Measurements from ENCODE around the gene SEBOX. TPM values are rescaled to one million over a fixed set of nuclear protein-coding genes. Genes with fewer than 3 reads are reported as not detected.

Gene SEBOX
- total and polyA plus RNA-seq, 2 of the 8 experiments (the other 6 are each of a cell fraction or from before 2014, with no cell fraction given) = not detected

- H2BK15ac ChIP-seq (ENCODE audit: low read length) = no peak overlapping the region
- no peak overlapping the region for H3K14ac ChIP-seq (ENCODE audit: insufficient read length)
- no peak overlapping the region for H3K4ac ChIP-seq (replicated peaks; ENCODE audit: insufficient read length, low read depth, low read length)
- peaks cover 34 to 56% of the 10 kb centered on the region in 2 experiments for H3K79me2 ChIP-seq (ENCODE audit: control insufficient read depth in 1 of 2, insufficient read depth in 2 of 2, low read length in 2 of 2)
- H2AK5ac ChIP-seq (ENCODE audit: low read depth, low read length) = no peak overlapping the region
- H4K91ac ChIP-seq (replicated peaks; ENCODE audit: insufficient read length, low read length) = no peak overlapping the region
- no peaks in the 10 kb centered on the region for H3K9me3 ChIP-seq (ENCODE audit: insufficient read depth in 2 of 2, low read depth in 1 of 2, low read length in 1 of 2)
- WGBS, 2 experiments (ENCODE audit: extremely low coverage in 1 of 2, insufficient coverage in 1 of 2, insufficient read length in 1 of 2, insufficient replicate concordance in 2 of 2, low coverage in 1 of 2, low lambda C conversion rate in 2 of 2, missing lambda C conversion rate in 1 of 2) = 4% methylated on average over 7 of the region's 7 CpGs; no CpG with 5 or more reads in 1 of the 2 experiments
- no peak overlapping the region for H2BK12ac ChIP-seq (ENCODE audit: low read depth, low read length)
- ChIA-PET POLR2A (ENCODE audit: partially characterized antibody) (interaction anchor here (0.8 to 4.1 kb wide), 13 partner anchors 9 to 514 kb away, joined by 3 to 30 read pairs (median 5); partner anchors contain the start of genes IFT20, POLDIP2 and TNFAIP1), CTCF (ENCODE audit: partially characterized antibody) (interaction anchor here (0.6 to 1.9 kb wide), 8 partner anchors 10 to 250 kb away, joined by 3 to 7 read pairs (median 3); partner anchors contain the start of genes IFT20 and TNFAIP1)
- no peak overlapping the region for H3K23ac ChIP-seq (ENCODE audit: insufficient read length)
- H4K5ac ChIP-seq (ENCODE audit: insufficient read length, low read depth, low read length) = no peak overlapping the region
- no peak overlapping the region for H2BK5ac ChIP-seq (ENCODE audit: low read depth, low read length)
- H4K8ac ChIP-seq (ENCODE audit: extremely low read depth, insufficient read depth, low read length) = no peak overlapping the region
- FAIRE-seq (no peak), DNase-seq (ENCODE audit: low read depth in 1 of 2, low spot score in 2 of 2) (no peak)
- TF ChIP-seq SIN3A (conservative IDR thresholded peaks at IDR 0.05 in 1 of 2, IDR thresholded peaks at IDR 0.05 in 1 of 2; ENCODE audit: low read depth in 1 of 2, low read length in 2 of 2) = 0 out of 4 replicates have a peak, but pooled peaks of 1 of the 2 experiments have one; percentile 1
- peak; percentile 6 for TF ChIP-seq TAF7 (optimal IDR thresholded peaks at IDR 0.05; ENCODE audit: borderline replicate concordance, low read depth, low read length)
- TF ChIP-seq TCF12 (IDR thresholded peaks at IDR 0.05; ENCODE audit: low read depth, low read length) = no peak
- peaks cover 0 to 4% (median 0%) of the 10 kb centered on the region in 4 experiments; a peak in 3 of 8 replicates for H3K36me3 ChIP-seq (ENCODE audit: control insufficient read depth in 2 of 4, insufficient read depth in 4 of 4, low read length in 3 of 4)
- peaks cover 0 to 3% (median 0%) of the 10 kb centered on the region in 4 experiments; a peak in 1 of 7 replicates for H3K27me3 ChIP-seq (replicated peaks in 1 of 4; ENCODE audit: control insufficient read depth in 3 of 4, extremely low read depth in 1 of 4, insufficient read depth in 3 of 4, low read length in 3 of 4)
- peak overlapping the region; percentile 63 to 90 (median 70) for H3K4me3 ChIP-seq (ENCODE audit: extremely low read depth in 1 of 4, insufficient read depth in 2 of 4, low read depth in 3 of 4, low read length in 4 of 4)
- no peak overlapping the region for H2BK20ac ChIP-seq (ENCODE audit: low read length)
- peaks cover 11% of the 10 kb centered on the region for H3K23me2 ChIP-seq (ENCODE audit: low read depth, low read length)
- H3K4me2 ChIP-seq (ENCODE audit: insufficient read depth in 1 of 2, low read depth in 2 of 2, low read length in 2 of 2) = peak overlapping the region; percentile 81 to 99
- no peak overlapping the region; the same call in 1 of the 2 replicates for H3K18ac ChIP-seq (ENCODE audit: extremely low read depth, low read length)
- H3K56ac ChIP-seq (replicated peaks; ENCODE audit: insufficient read length, low read depth, low read length) = peak overlapping the region; percentile 49
- peak overlapping the region; percentile 75 to 85 (median 82) for H3K9ac ChIP-seq (replicated peaks in 1 of 4; ENCODE audit: extremely low read depth in 1 of 4, low read depth in 3 of 4, low read length in 3 of 4)
- H3K4me1 ChIP-seq (replicated peaks in 1 of 4; ENCODE audit: control insufficient read depth in 3 of 4, insufficient read depth in 4 of 4, low read length in 3 of 4) = peaks cover 7 to 26% (median 13%) of the 10 kb centered on the region in 4 experiments
- H2BK120ac ChIP-seq (replicated peaks; ENCODE audit: low read depth, low read length) = no peak overlapping the region
- peak overlapping the region; percentile 56; the same call in 1 of the 2 replicates for H3K27ac ChIP-seq (ENCODE audit: low read depth, low read length)
- H3K79me1 ChIP-seq (ENCODE audit: low read depth, low read length) = no peaks in the 10 kb centered on the region
- peaks cover 3 to 12% of the 10 kb centered on the region in 2 experiments for H4K20me1 ChIP-seq (replicated peaks in 1 of 2; ENCODE audit: control insufficient read depth in 1 of 2, insufficient read depth in 2 of 2, low read length in 2 of 2)
- no peak overlapping the region for H2AFZ ChIP-seq (ENCODE audit: low read length)
Observed at GRCh38 chr17:28319598-28319935, 45.4 kb downstream of the SEBOX start.
